Mucosa of descending colon (tissue), 3 donors: ENCODE data around the gene COG8. TPM values are rescaled to one million over a fixed set of nuclear protein-coding genes. Genes with fewer than 3 reads are reported as not detected.
A peak's percentile ranks its signal among the peaks of the same experiment; 100 is the strongest.
"Not testable (repeated sequence)": the region's sequence is repeated elsewhere in the genome, so short reads cannot be mapped to it uniquely, and the experiment has no call there.

Source experiments
- ATAC-seq: fragments of 200-7000 bp; cut with Tn5 transposase; one replicate; pipeline ENCODE4 v1.9.1; 2020; ENCODE audit warnings: mild to moderate bottlenecking, moderate library complexity
- DNase-seq, 3 donors: peaks; one replicate each; pipeline ENCODE4 v3.0.0-alpha.2; 2020
- H3K36me3 ChIP-seq: fragments of 200-600 bp; one replicate; pipeline ENCODE4 v1.8.0; 2021; ENCODE audit warnings: low read depth, mild to moderate bottlenecking
- H3K4me1 ChIP-seq: fragments of 200-600 bp; one replicate; pipeline ENCODE4 v1.8.0; 2021; ENCODE audit warnings: low read depth, mild to moderate bottlenecking
- H3K4me3 ChIP-seq: fragments of 200-600 bp; one replicate; pipeline ENCODE4 v1.8.0; 2021; ENCODE audit warnings: mild to moderate bottlenecking
- H3K9me3 ChIP-seq: fragments of 200-600 bp; one replicate; pipeline ENCODE4 v1.8.0; 2021; ENCODE audit warnings: mild to moderate bottlenecking
- CTCF ChIP-seq: fragments of 200-600 bp; IDR thresholded peaks from one replicate; pipeline ENCODE4 v1.8.0; 2022; ENCODE audit warnings: antibody characterized with exemption, mild to moderate bottlenecking
- intact Hi-C, 2 donors: fragments of 100-400 bp; cut with DNase I in 1 of 2; cut with micrococcal nuclease in 1 of 2; formaldehyde crosslinking; loops; one replicate each; pipeline versions ENCODE4 v1.11.0 to v1.11.1; 2022; cut with DNase I, micrococcal nuclease
- total RNA-seq, 3 donors: library from RNA; stranded (reverse); fragmentation: NEBNext Ultra II Directional in 2 of 3; extraction: Animal tissue kit (Norgen Biotek cat#: 25700) in 2 of 3; gene quantifications; one replicate each; pipeline versions ENCODE4 v1.2.1 to v1.2.4, GENCODE V29; 2021 to 2023
- donor health status: DM: no; HTN: no; CAD: no; lungs with moderate emphysema.
- donor health status: DM: no; HTN: no; CAD: no.
- donor health status: DM: no; HTN: yes; CAD: no.

COG8 gene
- total RNA-seq, 3 donors from 2014 or later, result 35.6 to 38.3 (median 36.8) TPM

DNA sequence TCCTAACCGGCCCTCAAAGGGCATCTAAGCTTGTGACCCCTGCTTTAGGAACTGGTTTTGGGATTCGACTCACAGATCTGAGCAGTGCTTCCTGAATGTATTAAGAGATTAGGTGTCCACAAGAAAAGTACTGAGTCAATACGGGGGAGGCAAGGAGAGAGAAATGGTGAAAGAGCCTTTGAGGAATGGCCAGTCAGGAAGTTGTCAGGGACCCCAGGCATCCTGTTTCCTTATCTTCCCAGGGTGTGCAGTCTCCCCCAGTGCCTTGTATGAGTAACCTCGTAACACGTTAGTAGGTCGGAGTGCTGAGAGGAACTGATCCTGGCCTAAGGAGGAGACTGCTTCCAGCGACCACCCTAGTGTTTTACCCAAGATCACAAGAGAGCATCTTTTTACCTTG lies 28.6 kb upstream of the COG8 start:
- no peak for ATAC-seq
- Histone ChIP-seq H3K4me3 (no peak overlapping the region), H3K36me3 (peaks cover 11% of the 10 kb centered on the region), H3K9me3 (no peaks in the 10 kb centered on the region), H3K4me1 (no peaks in the 10 kb centered on the region)
- DNase-seq, result no peak
- no peak for TF ChIP-seq CTCF
- intact Hi-C loops, result no loop called here

DNA sequence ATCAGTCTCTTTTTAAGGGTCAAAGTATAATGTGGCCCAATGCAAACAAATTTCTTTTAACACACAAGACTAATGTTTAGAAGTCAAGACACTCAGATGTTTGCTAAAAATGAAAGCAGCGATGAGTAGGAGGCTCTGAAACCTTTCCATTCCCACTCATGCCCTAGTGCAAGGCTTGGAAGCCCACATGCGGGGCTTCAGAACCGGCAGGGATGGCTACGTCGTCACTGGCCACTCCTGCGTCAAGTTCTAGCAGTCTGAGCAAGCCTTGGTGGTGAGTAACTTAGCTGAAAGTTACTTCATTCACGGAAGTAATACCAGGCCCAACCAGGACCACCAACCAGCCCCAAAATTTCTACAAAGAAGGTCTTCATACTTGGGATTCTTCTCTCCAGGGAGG lies 27.1 kb upstream of the COG8 start:
- H3K4me3 ChIP-seq, result no peak overlapping the region
- intact Hi-C loops, result no loop called here
- DNase-seq (no peak), ATAC-seq (no peak)
- no peaks in the 10 kb centered on the region for H3K9me3 ChIP-seq
- peaks cover 11% of the 10 kb centered on the region for H3K36me3 ChIP-seq
- TF ChIP-seq CTCF, result no peak
- no peaks in the 10 kb centered on the region for H3K4me1 ChIP-seq

DNA sequence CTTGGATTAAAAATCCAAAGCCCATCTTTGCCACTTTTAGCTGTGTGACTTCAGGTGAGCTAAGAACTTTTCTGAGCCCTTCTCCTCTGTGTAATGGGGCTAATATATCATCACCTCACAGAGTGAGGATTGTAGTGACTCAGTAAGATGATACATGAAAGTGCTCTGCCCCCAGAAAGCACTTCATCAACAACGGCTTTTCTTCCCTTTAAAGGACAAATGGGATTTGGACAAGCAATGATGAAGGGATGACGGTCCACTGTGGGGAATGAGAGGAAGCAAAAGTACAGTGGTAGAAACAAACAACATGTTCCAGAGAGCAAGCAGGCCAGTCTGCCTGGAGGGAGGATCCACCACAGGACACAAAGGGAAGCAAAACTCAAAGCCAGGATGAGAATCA lies 26.5 kb upstream of the COG8 start:
- intact Hi-C loops, result no loop called here
- no peak for TF ChIP-seq CTCF
- no peak overlapping the region for H3K4me3 ChIP-seq

GRCh38 chr16:69364088-69364487 lies 24.7 kb upstream of the COG8 start:
- Histone ChIP-seq H3K36me3 (peaks cover 11% of the 10 kb centered on the region), H3K4me1 (no peaks in the 10 kb centered on the region), H3K9me3 (no peaks in the 10 kb centered on the region), H3K4me3 (no peak overlapping the region)
- TF ChIP-seq CTCF, result no peak
- ATAC-seq (no peak), DNase-seq (no peak)
- intact Hi-C loops, result no loop called here

More for the DNA sequence above, 26.5 kb upstream of the COG8 start:
- H3K4me1 ChIP-seq, result no peaks in the 10 kb centered on the region
- DNase-seq, result no peak
- H3K36me3 ChIP-seq, result peaks cover 11% of the 10 kb centered on the region
- no peaks in the 10 kb centered on the region for H3K9me3 ChIP-seq
- ATAC-seq, result no peak

GRCh38 chr16:69363281-69363717 lies 23.9 kb upstream of the COG8 start:
- no peak for DNase-seq
- no peak overlapping the region for H3K4me3 ChIP-seq

GRCh38 chr16:69360070-69360469 lies 20.7 kb upstream of the COG8 start:
- H3K4me3 ChIP-seq, H3K36me3 ChIP-seq: not testable (repeated sequence)
- peak; percentile 65 for ATAC-seq

More at GRCh38 chr16:69363281-69363717, 23.9 kb upstream of the COG8 start:
- no peak for TF ChIP-seq CTCF
- H3K36me3 ChIP-seq, result peaks cover 10% of the 10 kb centered on the region
- H3K4me1 ChIP-seq, result no peaks in the 10 kb centered on the region
- ATAC-seq, result no peak
- H3K9me3 ChIP-seq, result no peaks in the 10 kb centered on the region
- intact Hi-C loops, result no loop called here

More at GRCh38 chr16:69360070-69360469, 20.7 kb upstream of the COG8 start:
- DNase-seq, H3K9me3 ChIP-seq, H3K4me1 ChIP-seq, intact Hi-C loops: not testable (repeated sequence)
